KOPT-K1 (cell line): Measurements from ENCODE around the gene SYT17.

Experiments
- H3K27ac ChIP-seq: fragments of 200-600 bp; sonication (generic); 2 replicates; pipeline ENCODE4 v1.5.1; 2016; ENCODE audit warnings: antibody characterized with exemption, mild to moderate bottlenecking, low read depth, low read length; ENCODE audit not compliant: poor library complexity, severe bottlenecking
- H3K36me3 ChIP-seq: fragments of 200-600 bp; sonication (generic); 2 replicates; pipeline ENCODE4 v1.5.1; 2017; ENCODE audit warnings: antibody characterized with exemption, mild to moderate bottlenecking, low read length, moderate library complexity; ENCODE audit not compliant: insufficient read depth
- H3K9me3 ChIP-seq: fragments of 200-600 bp; sonication (generic); 2 replicates; pipeline ENCODE4 v1.5.1; 2017; ENCODE audit warnings: antibody characterized with exemption, low read length, mild to moderate bottlenecking; ENCODE audit not compliant: insufficient read depth, poor library complexity, severe bottlenecking

The SYT17 gene

GRCh38 chr16:19152042-19152441, 16.0 kb upstream of the SYT17 start:
- Histone ChIP-seq H3K9me3 (peaks cover 8% of the 10 kb centered on the region), H3K27ac (no peak overlapping the region), H3K36me3 (no peaks in the 10 kb centered on the region)

DNA sequence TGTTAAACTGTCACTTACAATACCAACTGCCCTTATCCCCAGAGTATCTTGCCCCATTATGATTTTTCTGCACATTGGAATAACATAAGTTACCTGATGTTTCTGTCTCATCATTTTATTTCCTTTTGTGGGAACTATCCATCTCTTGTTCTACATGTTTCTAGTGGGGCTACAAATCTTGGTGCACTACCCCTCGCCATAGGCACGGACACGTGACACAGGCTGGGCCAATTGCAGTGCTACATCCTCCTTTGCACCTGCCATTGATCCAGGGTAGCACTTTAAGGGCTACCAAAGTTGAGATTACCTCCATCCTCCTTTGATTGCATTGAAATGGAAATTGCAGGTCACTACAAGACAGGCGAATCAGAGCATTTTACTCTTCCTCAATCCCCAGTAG, 14.2 kb upstream of the SYT17 start:
- Histone ChIP-seq H3K36me3 (no peaks in the 10 kb centered on the region), H3K9me3 (peaks cover 4% of the 10 kb centered on the region), H3K27ac (no peak overlapping the region)

- no peaks in the 10 kb centered on the region for H3K36me3 ChIP-seq
- H3K9me3 ChIP-seq, result peaks cover 11% of the 10 kb centered on the region
- H3K27ac ChIP-seq, result no peak overlapping the region
Measured at GRCh38 chr16:19162085-19162484, 6.0 kb upstream of the SYT17 start.

DNA sequence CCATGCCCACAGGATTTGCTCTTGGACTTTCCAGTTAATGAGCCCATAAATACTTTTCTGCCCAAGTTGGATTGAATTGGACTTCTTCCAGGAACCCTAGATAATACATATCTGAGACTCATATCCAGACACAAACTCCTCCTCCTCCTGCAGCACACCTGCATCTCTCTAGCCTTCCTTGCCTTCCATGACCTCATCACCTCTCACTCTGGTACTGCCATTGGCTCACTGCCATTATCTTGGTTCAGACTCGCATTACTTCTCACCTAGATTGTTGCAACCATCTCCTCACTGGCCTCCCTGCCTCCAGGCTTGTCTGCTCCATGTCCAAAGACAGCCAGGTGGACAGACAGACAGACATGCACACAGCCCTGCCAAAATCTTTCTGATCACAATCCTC, 4.8 kb upstream of the SYT17 start:
- Histone ChIP-seq H3K9me3 (peaks cover 11% of the 10 kb centered on the region), H3K27ac (no peak overlapping the region), H3K36me3 (no peaks in the 10 kb centered on the region)

- no peak overlapping the region for H3K27ac ChIP-seq
- peaks cover 11% of the 10 kb centered on the region for H3K9me3 ChIP-seq
- H3K36me3 ChIP-seq, result no peaks in the 10 kb centered on the region
Measured at GRCh38 chr16:19164285-19164684, 3.8 kb upstream of the SYT17 start.

- H3K27ac ChIP-seq, result no peak overlapping the region
- peaks cover 11% of the 10 kb centered on the region for H3K9me3 ChIP-seq
Measured at GRCh38 chr16:19165101-19165500, 2.9 kb upstream of the SYT17 start.

GRCh38 chr16:19166500-19166899, 1.5 kb upstream of the SYT17 start:
- H3K36me3 ChIP-seq, result no peaks in the 10 kb centered on the region
- H3K9me3 ChIP-seq, result peaks cover 11% of the 10 kb centered on the region
- no peak overlapping the region for H3K27ac ChIP-seq

More at GRCh38 chr16:19165101-19165500, 2.9 kb upstream of the SYT17 start:
- no peaks in the 10 kb centered on the region for H3K36me3 ChIP-seq

GRCh38 chr16:19168371-19169081, 486 bp downstream of the SYT17 start:
- Histone ChIP-seq H3K27ac (no peak overlapping the region), H3K9me3 (peaks cover under 1% of the 10 kb centered on the region), H3K36me3 (no peaks in the 10 kb centered on the region)

DNA sequence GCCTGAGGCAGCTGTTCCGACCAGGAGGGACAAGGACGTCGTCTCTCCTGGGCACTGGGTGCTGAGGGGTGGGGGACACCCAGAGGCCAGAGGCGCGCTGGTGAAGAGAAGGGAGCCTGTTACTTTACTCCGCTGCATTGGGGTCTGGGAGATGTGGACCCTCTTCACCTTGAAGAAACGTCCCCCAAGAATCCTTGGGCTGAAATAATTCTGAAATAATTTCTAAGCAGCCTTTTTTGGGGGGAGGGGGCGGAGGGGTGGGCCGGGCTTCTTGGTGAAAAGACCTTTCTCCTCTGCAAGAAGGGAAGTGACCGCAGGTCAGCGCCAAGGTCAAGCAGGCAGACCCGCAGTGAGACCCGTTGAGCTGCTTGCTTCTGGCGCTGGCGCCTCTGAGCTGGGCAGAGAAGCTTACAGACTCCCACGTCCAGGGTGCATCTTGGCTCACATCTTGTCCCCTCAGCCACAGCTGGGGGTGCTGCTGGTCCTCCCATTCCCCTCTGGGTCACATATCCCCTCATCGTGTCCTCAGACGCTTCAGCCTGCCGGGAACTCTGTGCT, 1.1 kb downstream of the SYT17 start:
- Histone ChIP-seq H3K9me3 (no peaks in the 10 kb centered on the region), H3K27ac (no peak overlapping the region), H3K36me3 (no peaks in the 10 kb centered on the region)

DNA sequence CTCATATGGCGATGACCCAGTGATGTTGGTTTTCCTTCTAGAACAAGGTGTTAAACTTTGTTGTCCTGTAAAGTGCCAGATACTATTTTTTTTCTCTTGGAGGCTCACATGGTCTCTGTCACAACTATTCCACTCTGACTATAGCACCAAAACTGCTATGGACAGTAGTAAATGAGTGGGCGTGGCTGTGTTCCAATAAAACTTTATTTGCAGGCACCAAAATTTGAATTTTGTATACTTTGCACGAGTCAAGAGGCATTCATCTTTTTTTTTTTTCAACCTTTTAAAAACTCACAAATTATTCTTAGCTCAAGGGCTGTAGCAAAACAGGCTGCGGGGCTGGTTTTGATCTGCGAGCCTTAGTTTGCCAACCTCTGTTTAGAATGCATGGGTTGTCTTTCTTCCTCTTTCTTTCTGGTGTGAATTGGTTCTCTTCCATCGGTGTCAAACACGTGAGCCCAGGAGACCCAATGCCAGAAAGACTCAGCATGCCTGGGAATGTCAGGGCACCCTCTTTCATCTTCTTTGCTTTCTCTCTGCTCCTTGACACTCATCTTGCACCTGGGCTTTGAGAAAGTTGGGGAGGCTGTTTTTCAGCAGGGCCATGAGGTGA, 2.1 kb downstream of the SYT17 start:
- no peak overlapping the region for H3K27ac ChIP-seq
- no peaks in the 10 kb centered on the region for H3K36me3 ChIP-seq
- H3K9me3 ChIP-seq, result no peaks in the 10 kb centered on the region

GRCh38 chr16:19172098-19172780, 4.2 kb downstream of the SYT17 start:
- Histone ChIP-seq H3K27ac (no peak overlapping the region), H3K9me3 (no peaks in the 10 kb centered on the region), H3K36me3 (no peaks in the 10 kb centered on the region)

- Histone ChIP-seq H3K27ac (no peak overlapping the region), H3K36me3 (no peaks in the 10 kb centered on the region), H3K9me3 (no peaks in the 10 kb centered on the region)
Measured at GRCh38 chr16:19173059-19173458, 5.0 kb downstream of the SYT17 start.

GRCh38 chr16:19173649-19174383, 5.8 kb downstream of the SYT17 start:
- Histone ChIP-seq H3K36me3 (no peaks in the 10 kb centered on the region), H3K9me3 (no peaks in the 10 kb centered on the region), H3K27ac (no peak overlapping the region)

GRCh38 chr16:19174478-19174877, 6.4 kb downstream of the SYT17 start:
- H3K27ac ChIP-seq, result no peak overlapping the region
- H3K36me3 ChIP-seq, result no peaks in the 10 kb centered on the region
- no peaks in the 10 kb centered on the region for H3K9me3 ChIP-seq
